ENCODE measurements around the gene LRTM2. TPM values are rescaled to one million over a fixed set of nuclear protein-coding genes. Genes with fewer than 3 reads are reported as not detected.

The LRTM2 gene
- total RNA-seq, 1 experiment from 2014 or later = not detected

DNA sequence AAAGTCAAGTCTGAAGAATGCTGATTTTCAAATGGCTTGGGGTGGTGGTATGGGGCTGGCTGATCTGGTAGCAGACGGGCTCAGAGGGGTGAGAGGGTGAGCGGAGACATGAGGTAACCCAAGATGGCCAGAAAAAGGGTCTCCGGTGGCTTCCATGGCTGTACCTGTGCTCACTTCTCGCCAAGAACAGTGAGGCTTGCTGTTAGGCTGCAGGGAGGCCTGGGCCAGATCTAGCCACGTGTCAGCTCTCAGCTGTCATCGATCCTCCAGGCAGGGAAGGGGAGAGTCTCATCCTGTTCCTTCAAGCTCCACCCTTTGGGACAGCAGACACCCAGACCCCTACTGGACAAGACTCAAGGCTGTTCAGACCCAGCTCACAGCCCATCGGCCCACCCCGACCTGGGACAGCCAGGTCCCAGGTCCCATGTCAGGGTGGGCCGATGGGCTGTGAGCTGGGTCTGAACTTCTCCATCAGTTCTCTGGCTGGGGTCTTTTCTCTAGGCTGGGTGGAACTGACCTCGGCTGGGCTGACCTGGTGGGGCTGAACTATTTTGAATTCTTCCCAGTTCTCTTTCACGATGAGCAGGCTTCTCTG lies 9.0 kb downstream of the LRTM2 start:
- no peak for DNase-seq (ENCODE audit: low read depth)

DNA sequence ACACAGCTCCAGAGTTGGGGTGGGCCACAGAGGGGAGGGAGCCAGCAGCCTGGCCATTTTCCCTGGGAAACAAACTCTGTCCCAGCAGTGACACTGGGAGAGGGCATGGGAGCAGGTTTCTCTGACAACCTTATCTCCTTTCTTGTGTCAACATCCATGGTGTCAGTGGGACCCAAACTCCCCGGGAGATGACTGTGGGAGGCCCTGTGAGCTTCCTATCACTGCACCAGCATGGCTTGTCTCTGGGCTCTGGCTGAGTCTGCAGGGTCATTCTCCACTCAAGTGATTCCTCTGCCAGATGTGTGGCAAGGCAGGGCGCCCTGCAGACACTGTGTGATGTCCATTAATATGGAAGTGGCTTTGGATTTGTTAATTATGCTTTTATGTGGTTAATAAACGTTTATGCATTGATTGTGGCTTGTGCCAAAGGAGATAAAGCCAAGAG lies 10.1 kb downstream of the LRTM2 start:
- no peak for DNase-seq (ENCODE audit: low read depth)

DNA sequence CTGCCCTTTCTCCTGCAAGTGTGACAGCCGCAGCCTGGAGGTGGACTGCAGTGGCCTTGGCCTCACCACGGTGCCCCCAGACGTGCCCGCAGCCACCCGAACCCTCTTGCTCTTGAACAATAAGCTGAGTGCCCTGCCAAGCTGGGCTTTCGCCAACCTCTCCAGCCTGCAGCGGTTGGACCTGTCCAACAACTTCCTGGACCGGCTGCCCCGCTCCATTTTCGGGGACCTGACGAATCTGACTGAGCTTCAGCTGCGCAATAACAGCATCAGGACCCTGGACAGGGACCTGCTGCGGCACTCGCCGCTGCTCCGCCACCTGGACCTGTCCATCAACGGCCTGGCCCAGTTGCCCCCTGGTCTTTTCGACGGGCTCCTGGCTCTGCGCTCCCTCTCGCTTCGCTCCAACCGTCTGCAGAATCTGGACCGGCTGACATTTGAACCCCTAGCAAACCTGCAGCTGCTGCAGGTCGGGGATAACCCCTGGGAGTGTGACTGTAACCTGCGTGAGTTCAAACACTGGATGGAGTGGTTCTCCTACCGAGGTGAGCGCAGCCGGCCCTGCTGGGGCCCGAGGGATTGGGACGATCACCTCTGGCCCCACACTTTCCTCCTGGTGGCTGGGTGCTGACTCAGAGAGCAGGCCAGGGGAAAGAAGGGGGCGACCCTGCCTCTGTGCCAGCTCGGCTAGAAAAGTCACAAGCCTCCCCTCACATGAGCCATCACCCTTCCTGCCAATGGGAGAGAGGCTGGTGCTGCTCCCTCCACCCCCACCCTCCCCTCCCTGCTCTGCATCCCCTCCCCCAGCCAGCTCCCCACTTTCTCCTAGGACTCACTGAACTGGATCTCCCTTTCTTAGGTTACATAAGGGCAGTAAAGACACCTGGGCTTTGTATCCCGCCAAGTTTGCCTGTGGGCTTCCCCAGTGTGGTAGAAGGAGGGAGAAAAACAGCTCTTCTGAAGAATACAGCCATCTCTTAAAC lies 10.9 kb downstream of the LRTM2 start:
- DNase-seq (ENCODE audit: low read depth) = peak; percentile 32

DNA sequence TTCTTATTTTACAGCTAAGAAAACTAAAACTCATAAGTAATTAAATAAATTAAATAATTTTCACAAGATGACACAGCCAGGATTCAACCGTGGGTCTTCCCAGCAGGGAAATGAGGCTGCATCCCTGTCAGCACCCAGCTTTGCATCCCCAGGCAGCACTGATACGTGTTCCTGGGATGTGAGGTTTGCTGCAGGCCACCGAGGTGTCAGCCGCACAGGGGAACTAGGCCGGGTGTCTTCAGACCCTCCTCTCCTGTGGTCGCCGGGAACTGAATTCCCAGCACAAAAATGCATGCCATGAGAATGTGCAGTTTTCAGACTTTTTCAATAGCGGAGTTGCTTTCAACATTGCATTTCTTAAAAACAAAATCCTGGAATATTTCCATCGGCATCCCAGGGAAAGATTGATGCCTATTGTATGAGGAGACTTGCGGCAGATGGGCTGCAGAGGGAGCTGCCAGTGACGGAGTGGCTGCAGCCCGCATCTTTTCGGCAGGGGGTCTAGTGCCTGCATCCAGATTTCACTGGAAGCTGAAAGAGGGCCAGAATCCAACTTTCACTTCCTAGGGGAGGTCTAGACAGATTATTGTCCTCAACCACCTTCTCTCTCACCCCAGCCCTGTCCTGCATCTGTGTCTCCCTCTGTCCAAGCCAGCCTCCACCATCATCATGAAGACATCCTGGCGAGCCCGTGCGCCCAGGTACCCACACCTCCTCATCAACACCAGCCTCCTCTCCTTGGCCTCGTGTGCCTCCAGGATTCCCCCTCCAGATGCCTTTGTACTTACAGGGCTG lies 12.6 kb downstream of the LRTM2 start:
- DNase-seq (ENCODE audit: low read depth) = no peak

DNA sequence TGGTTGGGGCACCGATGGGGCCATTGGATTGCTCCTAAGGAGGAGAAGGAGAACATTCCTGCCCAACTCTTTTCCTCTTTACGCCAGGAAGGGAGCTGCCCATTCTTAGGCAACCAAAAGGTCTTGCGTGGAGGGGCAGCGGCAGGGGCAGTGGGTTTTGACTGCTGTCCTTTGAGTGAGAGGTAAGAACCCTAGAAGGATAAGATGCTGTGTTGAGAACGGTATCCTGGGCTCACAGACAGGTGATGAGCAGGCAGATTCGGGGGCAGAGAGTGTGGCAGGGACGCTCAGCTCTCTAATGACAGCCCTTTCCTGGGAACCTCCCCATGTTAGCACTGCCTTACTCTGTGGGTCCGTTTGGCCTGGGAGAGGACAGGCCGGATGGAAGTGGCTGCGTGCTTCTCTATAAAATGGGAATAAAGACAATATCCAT lies 13.2 kb downstream of the LRTM2 start:
- DNase-seq (ENCODE audit: low read depth) = no peak

DNA sequence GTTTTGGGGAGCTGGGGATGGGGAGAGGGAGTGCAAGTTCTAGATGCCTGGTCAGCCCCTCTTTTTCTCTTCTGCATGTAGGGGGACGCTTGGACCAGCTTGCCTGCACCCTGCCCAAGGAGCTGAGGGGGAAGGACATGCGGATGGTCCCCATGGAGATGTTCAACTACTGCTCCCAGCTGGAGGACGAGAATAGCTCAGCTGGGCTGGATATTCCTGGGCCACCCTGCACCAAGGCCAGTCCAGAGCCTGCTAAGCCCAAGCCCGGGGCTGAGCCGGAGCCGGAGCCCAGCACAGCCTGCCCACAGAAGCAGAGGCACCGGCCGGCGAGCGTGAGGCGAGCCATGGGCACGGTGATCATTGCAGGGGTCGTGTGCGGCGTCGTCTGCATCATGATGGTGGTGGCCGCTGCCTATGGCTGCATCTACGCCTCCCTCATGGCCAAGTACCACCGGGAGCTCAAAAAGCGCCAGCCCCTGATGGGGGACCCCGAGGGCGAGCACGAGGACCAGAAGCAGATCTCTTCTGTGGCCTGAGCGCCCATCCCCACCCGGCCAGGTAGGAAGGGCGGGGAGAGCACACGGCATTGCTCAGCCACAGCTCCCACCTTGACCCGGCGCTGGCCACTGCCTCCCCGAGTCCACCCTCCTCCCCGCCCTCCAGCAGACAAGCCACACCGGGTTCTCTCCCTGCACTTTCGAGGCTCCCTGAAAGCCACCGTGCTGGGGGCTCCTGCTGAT lies 14.0 kb downstream of the LRTM2 start:
- DNase-seq (ENCODE audit: low read depth) = no peak

DNA sequence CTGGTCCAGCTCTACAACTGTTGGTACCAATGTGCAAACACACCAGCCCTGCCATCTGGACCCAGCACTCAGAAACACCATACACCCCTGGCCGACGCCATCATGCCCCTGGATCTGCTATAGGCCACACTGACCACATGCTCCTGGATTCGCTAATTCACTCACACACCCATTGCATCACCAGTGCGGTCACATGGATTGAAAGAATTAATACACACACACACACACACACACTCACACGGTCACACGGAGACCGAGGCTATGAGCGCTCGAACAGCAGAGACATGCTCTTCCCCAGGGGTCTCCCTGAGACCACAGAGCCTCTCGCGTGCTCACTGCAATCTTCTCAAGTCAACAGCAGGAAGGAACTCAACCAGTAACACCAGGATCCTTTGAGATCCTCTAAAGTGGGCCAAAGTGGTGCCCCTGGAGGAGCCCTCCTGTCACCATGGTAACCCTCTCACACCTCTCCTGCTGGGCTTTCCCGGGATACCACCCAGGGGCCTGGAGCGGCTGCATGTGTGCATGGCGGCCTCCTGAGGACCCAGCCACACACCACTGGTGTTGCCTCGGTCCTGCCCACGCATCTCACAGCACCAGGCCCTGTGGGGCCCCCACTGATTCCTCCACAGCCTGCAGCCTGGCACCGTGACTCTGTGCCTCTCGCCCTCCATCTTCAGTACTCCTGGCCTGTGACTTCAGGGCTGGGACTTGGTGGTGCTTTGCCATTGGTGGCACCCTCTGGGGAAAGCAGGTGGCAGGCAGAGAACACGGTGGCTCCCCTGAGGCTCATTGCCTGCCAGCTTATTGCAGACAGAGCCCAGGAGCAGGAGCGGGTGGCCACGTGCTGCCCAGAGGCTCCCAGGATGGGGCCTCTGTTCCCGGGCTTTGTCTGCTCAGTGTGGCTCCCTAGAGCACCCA lies 15.1 kb downstream of the LRTM2 start:
- DNase-seq (ENCODE audit: low read depth) = no peak

DNA sequence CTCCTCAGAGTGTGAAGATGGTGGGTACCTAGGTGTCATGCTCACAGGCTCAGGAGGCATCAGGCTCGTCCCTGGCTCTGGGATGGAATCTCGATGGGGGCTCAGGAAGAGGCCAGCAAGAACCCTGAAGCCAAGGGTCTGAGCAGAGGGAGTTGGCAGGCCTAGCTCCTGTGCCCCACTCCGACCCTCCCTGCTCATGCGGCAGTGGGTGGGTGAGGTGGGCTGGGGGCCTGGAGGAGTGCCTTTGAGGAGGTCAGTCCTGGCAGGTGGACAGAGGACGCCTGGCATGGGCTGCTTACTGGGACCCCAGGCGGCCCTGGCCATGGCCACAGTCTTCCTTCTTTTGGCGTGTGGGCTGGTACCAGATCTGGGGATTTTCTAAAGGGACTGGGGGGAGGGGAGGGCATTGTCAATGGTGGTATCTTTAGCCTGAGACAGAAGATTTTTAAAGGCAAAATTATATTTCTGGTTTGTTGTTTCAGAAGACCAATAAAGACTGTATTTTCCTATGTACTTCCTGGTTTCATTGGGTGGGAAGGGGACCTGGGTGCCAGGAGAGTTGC lies 16.0 kb downstream of the LRTM2 start:
- DNase-seq (ENCODE audit: low read depth) = no peak

DNA sequence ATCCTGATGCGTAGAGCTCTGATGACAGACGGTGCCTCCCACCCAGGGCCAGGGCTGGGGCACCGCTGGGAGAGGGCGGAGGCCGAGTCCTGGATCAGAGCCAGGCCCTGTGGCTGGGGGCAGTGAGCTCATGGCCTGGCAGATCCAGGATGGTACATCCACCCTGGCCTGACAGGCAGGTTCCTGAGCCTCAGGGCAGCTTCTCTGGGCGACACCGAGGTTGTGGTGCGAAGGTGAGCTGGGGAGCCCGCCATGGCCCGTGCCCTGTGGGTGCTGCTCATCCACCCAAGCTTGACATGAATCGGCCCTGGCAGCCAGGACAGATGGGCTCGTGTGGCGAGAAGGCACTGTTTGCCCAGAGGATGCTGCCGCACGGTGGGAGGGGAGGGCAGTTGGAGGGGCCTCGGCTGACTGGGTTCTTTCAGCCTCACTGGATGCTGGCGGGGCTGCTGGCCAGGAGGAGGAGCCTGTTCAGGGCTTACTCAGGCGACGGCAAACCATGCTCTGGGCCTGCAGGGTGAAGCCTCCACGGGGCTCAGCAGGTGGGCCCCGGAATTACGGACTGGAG lies 16.6 kb downstream of the LRTM2 start:
- DNase-seq (ENCODE audit: low read depth) = no peak

DNA sequence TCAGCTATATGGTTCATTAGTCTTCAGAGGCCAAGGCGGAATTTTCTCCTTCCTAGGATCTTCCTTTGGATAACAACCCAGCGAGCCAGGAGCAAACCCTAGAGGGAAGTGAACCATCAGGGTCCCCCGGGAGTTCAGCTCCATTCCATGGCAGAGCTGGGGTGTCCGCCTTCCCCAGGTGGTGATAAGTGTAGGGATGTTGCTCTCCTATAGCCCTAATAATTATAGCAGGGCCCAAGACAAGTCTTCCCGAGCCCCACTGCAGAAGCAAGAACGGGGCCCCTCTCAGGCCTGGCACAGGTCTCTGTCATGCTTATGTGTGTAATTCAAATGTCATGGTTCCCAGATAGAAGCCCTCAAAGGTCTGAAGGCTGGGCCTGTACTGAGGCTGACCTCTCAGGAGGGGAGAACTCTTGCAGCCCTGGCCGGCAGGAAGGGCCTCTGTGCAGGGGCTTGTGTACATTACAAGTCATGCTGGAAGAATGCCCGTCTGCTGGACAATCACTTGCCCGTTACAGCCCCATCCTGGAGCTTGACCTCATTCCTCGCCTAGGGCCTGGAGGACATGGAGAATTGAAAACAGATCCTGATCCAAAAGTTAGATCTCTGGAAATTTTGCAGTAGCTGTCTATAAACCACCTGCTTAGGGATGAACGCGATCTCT lies 17.3 kb downstream of the LRTM2 start:
- peak; percentile 18 for DNase-seq (ENCODE audit: low read depth)

DNA sequence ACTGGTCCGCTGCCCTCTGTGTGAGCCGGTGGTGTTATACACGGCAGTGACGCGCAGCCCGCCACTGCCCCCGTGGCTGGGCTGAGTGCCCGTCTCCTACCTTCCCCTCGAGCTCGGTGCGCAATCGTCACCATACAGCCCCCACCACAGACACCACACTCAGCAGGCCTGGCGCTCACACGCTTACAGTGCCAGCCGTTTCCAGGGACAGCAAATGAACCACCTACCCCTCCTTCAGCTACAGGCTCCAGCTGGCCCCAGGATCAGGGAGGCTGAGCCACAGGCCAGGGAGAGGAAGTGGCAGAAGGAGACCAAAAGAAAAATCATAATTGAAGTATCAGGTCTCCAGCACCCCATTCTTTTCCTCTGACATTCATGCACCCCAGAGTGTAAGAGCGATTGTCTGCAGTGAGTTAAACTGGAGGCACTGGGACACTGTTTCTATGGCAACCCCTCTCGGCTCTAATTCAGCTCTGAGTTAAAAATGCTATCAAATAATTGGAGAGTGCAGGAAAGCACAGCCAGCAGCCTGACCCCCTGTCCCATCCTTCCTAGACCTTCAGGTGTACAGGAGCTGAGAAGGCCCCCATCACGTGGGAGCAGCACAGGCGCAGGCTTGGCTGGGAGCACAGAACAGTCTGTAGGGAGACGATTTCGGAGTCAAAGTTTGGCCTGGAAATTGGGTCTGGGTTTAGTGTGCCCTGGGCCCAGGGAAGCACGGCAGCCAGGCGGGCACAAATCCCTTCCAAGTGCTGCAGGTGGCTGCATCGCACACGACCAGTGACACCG lies 18.0 kb downstream of the LRTM2 start:
- no peak for DNase-seq (ENCODE audit: low read depth)

DNA sequence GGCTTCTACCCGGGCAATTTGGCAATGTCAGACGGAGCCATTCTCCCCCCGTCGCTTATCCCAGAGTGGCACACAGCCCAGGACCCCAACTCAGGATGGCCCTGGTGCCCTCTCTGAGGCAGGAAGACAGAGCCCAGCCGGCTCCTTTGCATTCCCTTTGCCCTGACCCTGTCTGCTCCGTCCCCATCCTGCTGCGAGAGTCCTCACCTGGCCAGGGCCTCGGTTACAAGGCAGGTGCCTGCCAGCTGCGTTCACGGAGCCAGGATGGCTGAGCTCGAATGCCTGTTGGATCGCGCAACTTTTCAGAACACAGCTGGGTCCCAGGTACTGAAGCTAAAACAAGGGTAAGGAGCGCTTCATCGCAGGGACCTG lies 18.6 kb downstream of the LRTM2 start:
- DNase-seq (ENCODE audit: low read depth) = no peak

DNA sequence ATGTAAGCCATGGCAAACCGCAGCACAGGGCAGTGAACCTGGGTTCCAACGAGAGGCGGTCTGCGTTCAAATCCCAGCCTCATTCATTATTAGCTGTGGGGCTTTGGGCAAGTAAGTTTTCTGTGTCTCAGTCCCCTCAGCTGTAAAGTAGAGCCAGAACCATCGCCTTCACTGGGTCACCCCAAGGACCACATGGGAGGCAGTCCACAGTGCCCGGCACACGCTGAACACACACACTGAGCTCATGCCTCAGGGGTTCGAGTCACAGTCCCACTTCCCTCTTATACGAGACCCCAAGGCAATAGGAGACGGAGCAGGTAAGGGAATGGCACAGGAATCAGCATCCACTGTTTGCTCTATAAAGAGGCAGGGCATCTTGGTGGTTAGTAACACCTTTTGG lies 19.1 kb downstream of the LRTM2 start:
- no peak for DNase-seq (ENCODE audit: low read depth)

DNA sequence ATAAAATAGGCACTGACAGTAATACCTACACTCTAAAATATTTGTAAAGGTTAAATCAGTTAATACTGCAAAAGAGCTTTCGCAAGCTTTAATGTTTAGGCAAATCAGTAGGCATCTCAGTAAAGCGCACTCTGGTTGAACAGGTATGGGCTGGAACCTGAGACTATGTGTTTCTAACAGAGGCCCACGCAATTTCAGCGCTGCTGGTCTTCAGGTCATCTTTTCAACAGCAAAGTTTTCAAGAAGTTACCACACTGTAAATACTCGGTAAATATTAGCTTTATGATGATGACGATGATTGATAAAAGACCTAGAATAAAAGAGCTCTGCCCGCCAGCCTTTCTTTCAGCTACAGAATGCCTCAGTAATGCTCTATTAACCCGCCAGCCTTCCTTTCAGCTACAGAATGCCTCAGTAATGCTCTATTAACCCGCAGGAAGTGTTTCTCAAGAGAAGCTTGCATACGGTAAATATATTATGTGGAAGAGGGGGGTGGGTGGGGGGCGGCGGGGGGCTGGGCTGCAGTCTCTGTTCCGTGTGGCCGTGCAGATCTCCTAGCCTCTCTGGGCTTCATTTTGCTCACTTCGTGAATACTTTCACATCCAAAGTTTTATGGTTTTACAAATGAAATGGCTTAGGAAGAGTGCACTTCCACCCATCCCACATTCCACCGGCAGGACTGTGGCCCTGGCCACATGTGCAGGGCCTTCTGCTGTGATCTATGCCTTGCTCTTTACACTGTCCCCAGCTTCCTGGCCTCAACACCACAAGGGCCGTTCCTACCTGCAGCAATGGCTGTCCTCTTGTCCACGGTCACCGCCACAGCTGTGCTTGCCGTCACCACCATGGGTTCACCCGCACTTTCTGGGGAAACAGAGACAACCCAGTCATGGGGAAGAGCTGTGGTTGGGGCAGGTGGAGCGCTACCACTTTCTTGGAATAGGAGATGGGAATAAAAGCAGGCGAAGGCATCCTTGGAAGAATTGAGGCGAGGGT lies 19.9 kb downstream of the LRTM2 start:
- no peak for DNase-seq (ENCODE audit: low read depth)

DNA sequence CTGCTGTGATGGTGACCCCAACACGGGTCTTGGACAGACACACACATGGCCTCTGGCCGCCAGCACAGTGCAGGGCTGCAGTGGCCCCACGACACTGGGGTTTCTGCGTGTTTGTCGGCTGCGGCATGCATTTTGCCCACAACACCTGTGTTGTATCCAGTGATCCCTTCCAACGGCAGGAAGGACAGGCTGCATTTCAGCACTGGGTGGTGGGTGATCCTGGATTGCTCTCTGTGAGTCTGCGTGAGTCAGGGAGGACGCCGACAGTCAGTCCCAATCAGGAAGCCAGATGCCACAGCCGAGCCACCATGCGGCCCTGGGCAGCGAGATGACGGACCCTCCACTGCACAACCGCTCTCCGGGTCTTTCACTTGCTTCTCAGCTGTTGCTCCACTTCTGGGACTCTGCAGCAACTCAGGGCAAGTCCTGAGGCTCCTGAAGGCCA lies 20.6 kb downstream of the LRTM2 start:
- no peak for DNase-seq (ENCODE audit: low read depth)

DNA sequence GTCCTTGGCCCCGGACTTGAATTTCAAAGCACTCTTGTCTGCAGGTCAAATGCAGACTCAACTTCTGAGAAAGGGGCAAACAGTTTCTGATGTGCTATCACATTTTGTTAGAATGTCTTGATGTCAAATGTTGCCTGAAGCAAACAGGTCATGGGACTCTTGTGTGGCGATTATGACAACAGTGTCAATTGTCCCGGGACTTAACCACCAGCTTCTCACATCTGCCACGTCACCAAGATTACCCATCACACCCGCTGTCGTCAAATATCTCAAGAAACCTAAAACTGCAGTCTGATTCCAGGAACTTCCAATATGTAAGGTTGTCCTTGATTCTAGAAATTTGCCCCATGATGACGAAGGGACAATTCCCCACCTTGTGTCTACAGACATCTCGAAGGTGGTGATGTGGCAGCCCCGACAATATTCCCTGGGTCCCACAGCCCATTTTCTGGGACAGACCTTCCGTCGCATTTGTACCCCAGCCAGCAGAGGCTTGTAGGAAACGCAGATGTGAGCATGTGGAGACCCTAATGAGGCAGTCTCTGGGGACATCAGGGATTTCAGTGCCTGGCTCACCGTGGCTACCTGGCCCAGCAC lies 21.3 kb downstream of the LRTM2 start:
- no peak for DNase-seq (ENCODE audit: low read depth)
